Mucosa of stomach (tissue), 1 donor: Measurements from ENCODE around the gene DYNLL1.

Source experiments
- H3K27me3 ChIP-seq: one replicate; pipeline ENCODE4 v1.7.0; 2013; ENCODE audit warnings: mild to moderate bottlenecking, low read length; ENCODE audit not compliant: control insufficient read depth, insufficient read depth
- H3K36me3 ChIP-seq: one replicate; pipeline ENCODE4 v1.7.0; 2013; ENCODE audit warnings: low read length; ENCODE audit not compliant: control insufficient read depth, insufficient read depth
- H3K4me1 ChIP-seq: one replicate; pipeline ENCODE4 v1.7.0; 2013; ENCODE audit warnings: mild to moderate bottlenecking, low read length; ENCODE audit not compliant: control insufficient read depth, insufficient read depth
- H3K4me3 ChIP-seq: one replicate; pipeline ENCODE4 v1.7.0; 2013; ENCODE audit warnings: low read length
- H3K9ac ChIP-seq: one replicate; pipeline ENCODE4 v1.7.0; 2013; ENCODE audit warnings: mild to moderate bottlenecking, low read length, moderate library complexity
- H3K9me3 ChIP-seq: one replicate; pipeline ENCODE4 v1.7.0; 2013; ENCODE audit warnings: mild to moderate bottlenecking, low read length, moderate library complexity; ENCODE audit not compliant: control insufficient read depth
- donor health status: Pancreatic carcinoma.

DYNLL1 gene

GRCh38 chr12:120466560-120467315 is 29.2 kb upstream of the DYNLL1 start:
- Histone ChIP-seq H3K9me3 (no peaks in the 10 kb centered on the region), H3K4me3 (no peak overlapping the region), H3K27me3 (no peaks in the 10 kb centered on the region), H3K9ac (no peak overlapping the region), H3K36me3 (peaks cover 11% of the 10 kb centered on the region), H3K4me1 (peaks cover 10% of the 10 kb centered on the region)

GRCh38 chr12:120467439-120467838 is 28.5 kb upstream of the DYNLL1 start:
- peaks cover 11% of the 10 kb centered on the region for H3K36me3 ChIP-seq
- H3K9ac ChIP-seq: no peak overlapping the region
- H3K4me1 ChIP-seq: peaks cover 10% of the 10 kb centered on the region
- H3K4me3 ChIP-seq: no peak overlapping the region
- H3K27me3 ChIP-seq: no peaks in the 10 kb centered on the region
- no peaks in the 10 kb centered on the region for H3K9me3 ChIP-seq

GRCh38 chr12:120468325-120468820 is 27.5 kb upstream of the DYNLL1 start:
- Histone ChIP-seq H3K9ac (peak overlapping the region; percentile 77), H3K9me3 (no peaks in the 10 kb centered on the region), H3K36me3 (peaks cover 8% of the 10 kb centered on the region), H3K4me1 (peaks cover 10% of the 10 kb centered on the region), H3K27me3 (no peaks in the 10 kb centered on the region), H3K4me3 (peak overlapping the region; percentile 57)

GRCh38 chr12:120468821-120469449 is 27.0 kb upstream of the DYNLL1 start:
- Histone ChIP-seq H3K9ac (peak overlapping the region; percentile 77), H3K9me3 (no peaks in the 10 kb centered on the region), H3K4me1 (peaks cover 10% of the 10 kb centered on the region), H3K27me3 (no peaks in the 10 kb centered on the region), H3K36me3 (peaks cover 2% of the 10 kb centered on the region), H3K4me3 (peak overlapping the region; percentile 57)

- H3K27me3 ChIP-seq: no peaks in the 10 kb centered on the region
- H3K4me1 ChIP-seq: peaks cover 10% of the 10 kb centered on the region
- no peaks in the 10 kb centered on the region for H3K9me3 ChIP-seq
- H3K9ac ChIP-seq: peak within 1 kb of the TSS; percentile 77
- peak within 1 kb of the TSS; percentile 77 for H3K4me3 ChIP-seq
- H3K36me3 ChIP-seq: no peaks in the 10 kb centered on the region
Observed at GRCh38 chr12:120469450-120470149, 26.3 kb upstream of the DYNLL1 start, which contains the start of gene SRSF9. Gene SRSF9 (minus strand): TSS chr12:120469748. CDS start chr12:120469609, 139 bp downstream.

- peak overlapping the region; percentile 77 for H3K4me3 ChIP-seq
- H3K36me3 ChIP-seq: no peaks in the 10 kb centered on the region
- no peaks in the 10 kb centered on the region for H3K27me3 ChIP-seq
- peak overlapping the region; percentile 77 for H3K9ac ChIP-seq
- H3K4me1 ChIP-seq: peaks cover 10% of the 10 kb centered on the region
- H3K9me3 ChIP-seq: no peaks in the 10 kb centered on the region
Observed at GRCh38 chr12:120470150-120470784, 25.6 kb upstream of the DYNLL1 start.

GRCh38 chr12:120472521-120472920 is 23.4 kb upstream of the DYNLL1 start:
- Histone ChIP-seq H3K36me3 (no peaks in the 10 kb centered on the region), H3K4me1 (peaks cover 5% of the 10 kb centered on the region), H3K27me3 (no peaks in the 10 kb centered on the region), H3K9me3 (no peaks in the 10 kb centered on the region), H3K9ac (no peak overlapping the region), H3K4me3 (no peak overlapping the region)

- H3K4me3 ChIP-seq: no peak overlapping the region
- H3K36me3 ChIP-seq: no peaks in the 10 kb centered on the region
- H3K9ac ChIP-seq: no peak overlapping the region
- H3K9me3 ChIP-seq: no peaks in the 10 kb centered on the region
- peaks cover 5% of the 10 kb centered on the region for H3K4me1 ChIP-seq
- H3K27me3 ChIP-seq: no peaks in the 10 kb centered on the region
Observed at GRCh38 chr12:120473807-120474615, 21.9 kb upstream of the DYNLL1 start.

- no peaks in the 10 kb centered on the region for H3K36me3 ChIP-seq
- H3K4me1 ChIP-seq: peaks cover 5% of the 10 kb centered on the region
- no peaks in the 10 kb centered on the region for H3K27me3 ChIP-seq
- no peak overlapping the region for H3K4me3 ChIP-seq
- H3K9me3 ChIP-seq: no peaks in the 10 kb centered on the region
- no peak overlapping the region for H3K9ac ChIP-seq
Observed at GRCh38 chr12:120474616-120474960, 21.3 kb upstream of the DYNLL1 start.

GRCh38 chr12:120475643-120476042 is 20.3 kb upstream of the DYNLL1 start:
- Histone ChIP-seq H3K4me3 (no peak overlapping the region), H3K27me3 (no peaks in the 10 kb centered on the region), H3K4me1 (peaks cover 5% of the 10 kb centered on the region), H3K36me3 (no peaks in the 10 kb centered on the region), H3K9me3 (no peaks in the 10 kb centered on the region), H3K9ac (no peak overlapping the region)

GRCh38 chr12:120479458-120479857 is 16.5 kb upstream of the DYNLL1 start:
- H3K4me1 ChIP-seq: no peaks in the 10 kb centered on the region
- H3K4me3 ChIP-seq: no peak overlapping the region
- no peaks in the 10 kb centered on the region for H3K36me3 ChIP-seq
- no peak overlapping the region for H3K9ac ChIP-seq
- H3K27me3 ChIP-seq: no peaks in the 10 kb centered on the region
- H3K9me3 ChIP-seq: no peaks in the 10 kb centered on the region
